GM12874 (cell line): ENCODE measurements around the gene EEF1G.

ENCODE experiments used
- CTCF ChIP-seq: IDR thresholded peaks from 2 replicates; pipeline ENCODE4 v1.5.1; 2011; ENCODE audit warnings: low read depth, mild to moderate bottlenecking, control low read depth, low read length, moderate library complexity; ENCODE audit not compliant: insufficient read depth

Gene EEF1G

GRCh38 chr11:62538470-62539237, 35.0 kb downstream of the EEF1G start:
- TF ChIP-seq CTCF, result no peak

GRCh38 chr11:62536301-62536957, 37.3 kb downstream of the EEF1G start:
- no peak for TF ChIP-seq CTCF

GRCh38 chr11:62535802-62536201, 37.9 kb downstream of the EEF1G start:
- TF ChIP-seq CTCF, result no peak

- no peak for TF ChIP-seq CTCF
Observed at GRCh38 chr11:62534779-62535545, 38.7 kb downstream of the EEF1G start.

GRCh38 chr11:62532096-62532495, 41.6 kb downstream of the EEF1G start:
- TF ChIP-seq CTCF, result no peak

GRCh38 chr11:62516736-62517371, 56.8 kb downstream of the EEF1G start:
- TF ChIP-seq CTCF, result no peak

- no peak for TF ChIP-seq CTCF
Observed at GRCh38 chr11:62514151-62514550, 59.5 kb downstream of the EEF1G start.
